Thyroid gland (tissue), 4 donors: ENCODE data around the gene CILP2. TPM values are rescaled to one million over a fixed set of nuclear protein-coding genes. Genes with fewer than 3 reads are reported as not detected.

ENCODE experiments used
- DNase-seq, 2 donors: peaks; one replicate each; pipeline ENCODE4 v3.0.0-alpha.2; 2019
- H3K27ac ChIP-seq, 3 donors: fragments of 200-600 bp; sonication (generic); 1 replicate in 2 of 3; 2 replicates in 1 of 3; pipeline ENCODE4 v1.5.1; 2016 to 2019; ENCODE audit warnings: mild to moderate bottlenecking in 1 of 3, moderate library complexity in 1 of 3
- H3K27me3 ChIP-seq: fragments of 200-600 bp; sonication (generic); one replicate; pipeline ENCODE4 v1.5.1; 2019
- H3K36me3 ChIP-seq, 2 donors: fragments of 200-600 bp; sonication (generic); one replicate each; pipeline ENCODE4 v1.5.1; 2016 to 2019
- H3K4me1 ChIP-seq, 2 donors: fragments of 200-600 bp; sonication (generic); one replicate each; pipeline ENCODE4 v1.5.1; 2017 to 2019
- H3K4me3 ChIP-seq, 3 donors: fragments of 200-600 bp; sonication (generic); replicated peaks in 1 of 3; 1 replicate in 2 of 3; 2 replicates in 1 of 3; pipeline ENCODE4 v1.5.1; 2016; ENCODE audit warnings: mild to moderate bottlenecking in 1 of 3
- H3K9me3 ChIP-seq: fragments of 200-600 bp; sonication (generic); one replicate; pipeline ENCODE4 v1.5.1; 2017
- POLR2A ChIP-seq, 2 donors: fragments of 450-650 bp; IDR thresholded peaks; one replicate each; pipeline ENCODE4 v1.6.1; 2017; ENCODE audit warnings: antibody characterized with exemption in 2 of 2, mild to moderate bottlenecking in 2 of 2, moderate library complexity in 1 of 2
- WGBS, 2 donors: methylation state at CpG; one replicate each; pipeline ENCODE4 v1.1.5; 2017; 5-methylcytosine and 5-hydroxymethylcytosine counted together
- intact Hi-C: fragments of 100-400 bp; cut with DNase I; formaldehyde crosslinking; loops from one replicate; pipeline ENCODE4 v1.15.1; 2023
- total RNA-seq, 4 donors: library from RNA; depleted of rRNA; stranded (reverse); fragments of >200 nt; gene quantifications; one replicate each; pipeline ENCODE4 v1.2.3, GENCODE V29; 2016
- TF ChIP-seq, protein P1 (sequence below), 6 experiments: fragments of 200-600 bp in 3 of 6; fragments of 450-650 bp in 3 of 6; sonication (generic) in 3 of 6; IDR thresholded peaks; one replicate each; pipeline ENCODE4 v1.5.1; 2016 to 2019; ENCODE audit warnings: antibody characterized with exemption in 6 of 6, mild to moderate bottlenecking in 2 of 6, inconsistent platforms in 1 of 6, moderate library complexity in 1 of 6

CILP2 gene
- total RNA-seq, 4 donors from 2014 or later = 0.63 to 4.2 (median 2.4) TPM

DNA sequence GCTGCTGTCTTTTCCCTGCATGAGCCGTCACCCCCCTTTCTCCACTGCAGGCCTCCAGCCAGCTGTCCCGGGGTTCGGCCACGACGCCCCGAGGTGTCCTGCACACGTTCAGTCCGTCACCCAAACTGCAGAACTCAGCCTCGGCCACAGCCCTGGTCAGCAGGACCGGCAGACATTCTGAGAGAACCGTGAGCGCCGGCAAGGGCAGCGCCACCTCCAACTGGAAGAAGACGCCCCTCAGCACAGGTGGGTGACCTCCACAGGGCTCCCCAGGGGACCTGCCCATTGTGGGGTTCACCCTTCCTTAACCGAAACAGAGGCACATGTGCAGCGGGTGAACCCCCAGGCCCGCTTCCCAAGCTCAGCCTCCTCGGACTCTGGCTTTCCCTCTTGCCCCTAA, 35.8 kb upstream of the CILP2 start:
- 96 to 99% methylated on average over 17 of the region's 19 CpGs for WGBS, 2 donors
- Histone ChIP-seq H3K36me3 (peaks cover 61 to 73% of the 10 kb centered on the region in 2 donors), H3K4me1 (peaks cover 4 to 13% of the 10 kb centered on the region in 2 donors), H3K27ac (peak overlapping the region in 1 of 3 donors; percentile 69), H3K27me3 (no peaks in the 10 kb centered on the region), H3K9me3 (no peaks in the 10 kb centered on the region), H3K4me3 (no peak overlapping the region)
- intact Hi-C loops = no loop called here
- no peak for TF ChIP-seq POLR2A (IDR thresholded peaks at IDR 0.05)
- TF ChIP-seq, protein P1, sequence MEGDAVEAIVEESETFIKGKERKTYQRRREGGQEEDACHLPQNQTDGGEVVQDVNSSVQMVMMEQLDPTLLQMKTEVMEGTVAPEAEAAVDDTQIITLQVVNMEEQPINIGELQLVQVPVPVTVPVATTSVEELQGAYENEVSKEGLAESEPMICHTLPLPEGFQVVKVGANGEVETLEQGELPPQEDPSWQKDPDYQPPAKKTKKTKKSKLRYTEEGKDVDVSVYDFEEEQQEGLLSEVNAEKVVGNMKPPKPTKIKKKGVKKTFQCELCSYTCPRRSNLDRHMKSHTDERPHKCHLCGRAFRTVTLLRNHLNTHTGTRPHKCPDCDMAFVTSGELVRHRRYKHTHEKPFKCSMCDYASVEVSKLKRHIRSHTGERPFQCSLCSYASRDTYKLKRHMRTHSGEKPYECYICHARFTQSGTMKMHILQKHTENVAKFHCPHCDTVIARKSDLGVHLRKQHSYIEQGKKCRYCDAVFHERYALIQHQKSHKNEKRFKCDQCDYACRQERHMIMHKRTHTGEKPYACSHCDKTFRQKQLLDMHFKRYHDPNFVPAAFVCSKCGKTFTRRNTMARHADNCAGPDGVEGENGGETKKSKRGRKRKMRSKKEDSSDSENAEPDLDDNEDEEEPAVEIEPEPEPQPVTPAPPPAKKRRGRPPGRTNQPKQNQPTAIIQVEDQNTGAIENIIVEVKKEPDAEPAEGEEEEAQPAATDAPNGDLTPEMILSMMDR (IDR thresholded peaks at IDR 0.05) = no peak
- no peak for DNase-seq

DNA sequence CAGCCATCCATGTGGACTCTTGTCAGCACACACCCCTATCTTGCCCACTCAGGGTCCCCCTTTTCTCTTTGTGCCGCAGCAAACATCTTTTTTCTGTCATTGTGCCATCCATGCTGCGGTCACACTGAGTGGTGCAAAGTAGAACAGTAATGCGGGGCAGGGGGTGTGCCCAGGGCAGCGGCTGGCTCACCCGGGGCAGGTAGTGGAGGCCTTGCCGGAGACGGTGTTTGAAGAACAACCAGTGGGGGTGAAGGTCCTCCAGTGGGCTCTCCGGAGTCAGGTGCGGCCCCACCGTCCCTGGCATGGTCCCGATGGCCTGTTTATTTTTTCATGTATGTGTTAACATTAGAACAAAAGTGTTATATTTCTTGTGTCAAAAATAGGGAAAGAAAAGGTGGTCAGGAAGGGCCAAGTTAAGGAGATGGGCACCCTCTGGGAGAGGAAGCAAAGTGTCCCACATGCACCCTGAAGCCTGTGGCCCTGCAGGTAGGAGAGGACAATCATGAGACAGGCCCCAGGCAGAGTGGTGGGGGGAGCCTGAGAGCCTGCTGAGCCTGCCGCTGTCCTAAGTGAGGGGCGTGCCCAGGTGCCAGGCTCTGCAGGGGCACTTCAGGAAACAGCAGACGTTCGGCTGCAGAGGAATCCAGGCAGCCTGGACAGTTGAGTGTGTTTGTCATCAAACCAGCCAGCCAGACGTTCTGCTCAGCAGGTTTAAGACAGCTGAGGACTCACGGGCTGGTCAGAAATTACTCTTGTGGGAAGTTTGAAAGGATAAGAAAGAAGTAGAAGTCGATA, 35.1 kb upstream of the CILP2 start:
- H3K27me3 ChIP-seq = no peaks in the 10 kb centered on the region
- no peaks in the 10 kb centered on the region for H3K9me3 ChIP-seq
- H3K4me1 ChIP-seq = peaks cover 4 to 13% of the 10 kb centered on the region in 2 donors
- H3K4me3 ChIP-seq = no peak overlapping the region
- WGBS, 2 donors = 63 to 66% methylated on average over 17 to 18 of the region's 18 CpGs
- no peak for TF ChIP-seq POLR2A (IDR thresholded peaks at IDR 0.05)
- peak overlapping the region; percentile 46 to 69 (median 62) for H3K27ac ChIP-seq
- peak; percentile 92 for DNase-seq
- intact Hi-C loops = no loop called here
- H3K36me3 ChIP-seq = peaks cover 56 to 71% of the 10 kb centered on the region in 2 donors

DNA sequence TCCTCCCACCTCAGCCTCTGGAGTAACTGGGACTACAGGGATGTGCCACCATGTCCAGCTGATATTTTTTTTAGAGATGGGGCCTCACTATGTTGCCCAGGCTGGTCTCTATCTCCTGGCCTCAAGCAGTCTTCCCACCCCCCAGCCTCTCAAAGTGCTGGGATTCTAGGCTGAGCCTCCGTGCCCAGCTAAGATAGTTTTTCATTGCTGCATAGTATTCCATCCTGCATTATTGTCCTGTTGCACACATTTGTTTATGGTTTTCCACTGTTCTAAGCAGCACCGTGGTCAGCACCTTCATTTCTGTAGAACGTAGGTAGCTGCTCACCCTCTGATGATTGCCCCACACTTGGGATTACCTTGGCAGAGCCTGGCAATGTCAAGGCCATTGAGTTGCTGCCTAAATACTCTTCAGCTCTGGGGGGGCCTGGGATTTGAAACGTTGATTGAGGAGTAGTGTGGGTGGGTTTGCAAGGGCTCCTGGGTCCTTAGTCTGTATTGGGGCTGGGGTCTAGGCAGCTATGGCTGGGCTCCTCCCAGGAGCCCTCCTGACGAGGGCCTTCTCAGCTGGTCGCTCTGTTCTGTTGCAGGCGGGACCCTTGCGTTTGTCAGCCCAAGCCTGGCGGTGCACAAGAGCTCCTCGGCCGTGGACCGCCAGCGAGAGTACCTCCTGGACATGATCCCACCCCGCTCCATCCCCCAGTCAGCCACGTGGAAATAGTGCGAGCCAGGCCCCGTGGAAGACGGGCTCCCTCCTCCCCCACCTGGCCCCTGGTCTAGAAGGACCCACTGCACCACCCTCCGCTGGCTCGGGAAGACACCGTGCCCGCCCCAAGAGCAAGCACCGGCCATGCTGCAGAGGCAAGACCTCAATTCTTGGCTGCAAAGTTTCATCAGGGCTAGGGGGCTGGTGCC, 33.1 kb upstream of the CILP2 start:
- no peak for DNase-seq
- Histone ChIP-seq H3K4me3 (no peak overlapping the region), H3K27ac (no peak overlapping the region), H3K36me3 (peaks cover 39 to 52% of the 10 kb centered on the region in 2 donors), H3K9me3 (no peaks in the 10 kb centered on the region), H3K27me3 (no peaks in the 10 kb centered on the region), H3K4me1 (peaks cover 4 to 13% of the 10 kb centered on the region in 2 donors)
- 86 to 93% methylated on average over 17 to 21 of the region's 23 CpGs for WGBS, 2 donors
- intact Hi-C loops = no loop called here
- TF ChIP-seq, protein P1 (IDR thresholded peaks at IDR 0.05) = no peak
- no peak for TF ChIP-seq POLR2A (IDR thresholded peaks at IDR 0.05)

DNA sequence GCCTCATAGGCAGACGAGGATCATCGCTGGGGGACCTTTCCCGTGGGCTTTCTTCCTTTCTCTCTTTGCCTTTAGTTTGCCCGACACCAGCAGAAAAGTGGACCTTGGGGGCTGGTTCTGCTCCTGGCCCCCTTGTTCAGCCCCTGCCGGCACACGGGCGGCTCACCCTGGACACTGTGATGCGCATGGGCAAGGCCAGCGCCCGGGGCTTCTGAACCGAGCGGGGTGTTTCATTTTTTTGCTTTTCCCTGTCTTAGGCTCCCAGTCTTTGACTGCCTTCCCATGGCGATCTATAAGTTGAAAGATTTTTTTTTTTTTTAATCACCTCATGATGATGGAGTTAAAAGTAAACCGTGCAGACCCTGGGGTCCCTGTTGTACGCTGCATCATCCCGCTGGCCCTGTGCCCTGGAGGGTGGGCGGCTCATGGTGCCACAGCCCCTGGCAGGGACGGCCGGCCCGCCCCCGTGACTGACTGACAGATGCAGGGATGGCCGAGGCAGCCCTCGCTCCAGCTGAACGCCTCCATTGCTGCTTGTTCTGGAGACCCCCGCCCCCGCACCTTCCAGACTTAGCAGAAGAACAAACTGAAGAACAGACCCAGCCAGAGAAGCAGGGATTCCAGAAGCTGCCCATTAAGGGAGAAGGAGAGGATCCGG, 32.3 kb upstream of the CILP2 start:
- Histone ChIP-seq H3K27ac (no peak overlapping the region), H3K4me1 (peaks cover 4 to 13% of the 10 kb centered on the region in 2 donors), H3K4me3 (no peak overlapping the region), H3K27me3 (no peaks in the 10 kb centered on the region), H3K9me3 (no peaks in the 10 kb centered on the region), H3K36me3 (peaks cover 34 to 45% of the 10 kb centered on the region in 2 donors)
- no peak for DNase-seq
- 89 to 92% methylated on average over 24 to 27 of the region's 27 CpGs for WGBS, 2 donors
- intact Hi-C loops = no loop called here
- TF ChIP-seq POLR2A (IDR thresholded peaks at IDR 0.05) = no peak
- TF ChIP-seq, protein P1 (IDR thresholded peaks at IDR 0.05) = no peak

DNA sequence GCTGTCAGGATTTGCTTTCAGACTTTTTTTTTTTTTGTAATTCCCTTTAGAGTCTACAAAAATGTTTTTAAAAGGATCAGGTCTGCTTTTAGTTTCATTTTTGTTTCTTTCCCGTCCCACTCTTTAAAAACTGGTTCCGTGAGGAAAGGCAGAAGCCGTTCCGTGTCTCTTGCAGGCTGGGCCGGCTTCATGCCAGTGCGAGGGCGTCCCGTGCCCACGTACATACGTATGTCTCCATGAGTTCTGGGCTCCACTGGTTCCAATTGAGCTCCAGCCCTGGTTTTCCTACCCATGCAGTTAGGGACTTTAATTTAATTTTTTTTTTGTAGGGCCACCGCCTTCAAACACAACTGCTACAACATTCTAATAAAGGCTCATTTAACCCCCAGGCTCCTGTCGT, 31.5 kb upstream of the CILP2 start:
- WGBS, 2 donors = 90 to 91% methylated on average over 12 of the region's 12 CpGs
- intact Hi-C loops = no loop called here
- no peak for DNase-seq
- peaks cover 26 to 37% of the 10 kb centered on the region in 2 donors for H3K36me3 ChIP-seq
- H3K4me3 ChIP-seq = no peak overlapping the region
- H3K4me1 ChIP-seq = peaks cover 4 to 13% of the 10 kb centered on the region in 2 donors
- TF ChIP-seq POLR2A (IDR thresholded peaks at IDR 0.05) = no peak
- TF ChIP-seq, protein P1 (IDR thresholded peaks at IDR 0.05) = no peak
- no peak overlapping the region for H3K27ac ChIP-seq
- H3K27me3 ChIP-seq = no peaks in the 10 kb centered on the region
- H3K9me3 ChIP-seq = no peaks in the 10 kb centered on the region
